SIG-M5 treated with dmso at 0.1 percent for 504 hours (cell line): ENCODE measurements around the gene MBNL2.
"Not testable (repeated sequence)": the region's sequence is repeated elsewhere in the genome, so short reads cannot be mapped to it uniquely, and the experiment has no call there.

Source experiments
- DNase-seq: peaks from one replicate; lab custom pipeline; 2025; ENCODE audit not compliant: unreplicated experiment; lab: John Stamatoyannopoulos, UW

MBNL2 gene

GRCh38 chr13:97207252-97207651 is 14.9 kb upstream of the MBNL2 start:
- DNase-seq: not testable (repeated sequence)

GRCh38 chr13:97211300-97211699 is 10.8 kb upstream of the MBNL2 start:
- no peak for DNase-seq

- DNase-seq: no peak
These were observed 10.1 kb upstream of the MBNL2 start for GRCh38 chr13:97212004-97212403.

GRCh38 chr13:97212601-97213040 is 9.5 kb upstream of the MBNL2 start:
- peak; percentile 31 for DNase-seq

- no peak for DNase-seq
These were observed 7.2 kb upstream of the MBNL2 start for GRCh38 chr13:97214921-97215320.

GRCh38 chr13:97215325-97215724 is 6.8 kb upstream of the MBNL2 start:
- no peak for DNase-seq

GRCh38 chr13:97219226-97219625 is 2.9 kb upstream of the MBNL2 start:
- DNase-seq: no peak

GRCh38 chr13:97220151-97220900 is 1.8 kb upstream of the MBNL2 start:
- no peak for DNase-seq

GRCh38 chr13:97221046-97221445 is 1.1 kb upstream of the MBNL2 start:
- DNase-seq: no peak

- no peak for DNase-seq
These were observed 667 bp upstream of the MBNL2 start for GRCh38 chr13:97221466-97221865.

GRCh38 chr13:97223037-97223710 is 1.0 kb downstream of the MBNL2 start:
- peak; percentile 33 for DNase-seq

- DNase-seq: peak; percentile 92
These were observed 1.8 kb downstream of the MBNL2 start for GRCh38 chr13:97223711-97224541.

GRCh38 chr13:97224544-97225300 is 2.6 kb downstream of the MBNL2 start:
- no peak for DNase-seq

GRCh38 chr13:97225533-97225932 is 3.4 kb downstream of the MBNL2 start:
- DNase-seq: no peak

- DNase-seq: no peak
These were observed 3.9 kb downstream of the MBNL2 start for GRCh38 chr13:97226013-97226412.

GRCh38 chr13:97226788-97227627 is 4.9 kb downstream of the MBNL2 start:
- DNase-seq: no peak

GRCh38 chr13:97228850-97229521 is 6.9 kb downstream of the MBNL2 start:
- no peak for DNase-seq

- DNase-seq: no peak
These were observed 7.6 kb downstream of the MBNL2 start for GRCh38 chr13:97229699-97230098.

GRCh38 chr13:97231118-97231828 is 9.1 kb downstream of the MBNL2 start:
- DNase-seq: no peak
